CD14-positive monocyte (primary cell): ENCODE measurements around the gene EXD3. TPM values are rescaled to one million over a fixed set of nuclear protein-coding genes. Genes with fewer than 3 reads are reported as not detected.

Experiments used
- DNase-seq, 3 donors: peaks; one replicate each; pipeline ENCODE4 v3.0.0-alpha.2; 2011 to 2022
- H2AFZ ChIP-seq: 2 replicates; pipeline ENCODE4 v1.6.0; 2012; ENCODE audit warnings: mild to moderate bottlenecking, low read depth, low read length, inconsistent platforms; ENCODE audit not compliant: insufficient read depth, poor library complexity, severe bottlenecking
- H3K27ac ChIP-seq, 2 donors: 1 replicate in 1 of 2; 2 replicates in 1 of 2; pipeline ENCODE4 v1.5.1; 2012 to 2013; ENCODE audit warnings: low read length in 2 of 2, control low read depth in 1 of 2, inconsistent platforms in 1 of 2, low read depth in 1 of 2, mild to moderate bottlenecking in 1 of 2
- H3K27me3 ChIP-seq, 2 donors: one replicate each; pipeline versions ENCODE4 v1.6.0 to v1.6.1; 2011 to 2013; ENCODE audit warnings: low read length in 2 of 2; ENCODE audit not compliant: control insufficient read depth in 2 of 2, insufficient read depth in 2 of 2
- H3K36me3 ChIP-seq, 2 donors: replicated peaks in 1 of 2; 1 replicate in 1 of 2; 2 replicates in 1 of 2; pipeline versions ENCODE4 v1.5.1 to v1.6.1; 2012 to 2013; ENCODE audit warnings: low read length in 2 of 2, control low read depth in 1 of 2, inconsistent platforms in 1 of 2, mild to moderate bottlenecking in 1 of 2; ENCODE audit not compliant: insufficient read depth in 2 of 2, control insufficient read depth in 1 of 2
- H3K4me1 ChIP-seq, 2 donors: 1 replicate in 1 of 2; 2 replicates in 1 of 2; pipeline versions ENCODE4 v1.5.1 to v1.6.1; 2012 to 2013; ENCODE audit warnings: low read length in 2 of 2, control low read depth in 1 of 2, inconsistent platforms in 1 of 2, mild to moderate bottlenecking in 1 of 2, moderate library complexity in 1 of 2; ENCODE audit not compliant: insufficient read depth in 2 of 2, control insufficient read depth in 1 of 2
- H3K4me2 ChIP-seq: replicated peaks from 2 replicates; pipeline ENCODE3; 2012; ENCODE audit warnings: low read length, moderate library complexity, mild to moderate bottlenecking; ENCODE audit not compliant: poor library complexity, severe bottlenecking; ENCODE audit errors: extremely low read depth
- H3K4me3 ChIP-seq, 3 experiments: fragments of 200-600 bp in 1 of 3; sonication (generic) in 1 of 3; replicated peaks in 1 of 3; 1 replicate in 2 of 3; 2 replicates in 1 of 3; pipeline ENCODE4 v1.5.1; 2011 to 2013; ENCODE audit warnings: low read length in 3 of 3, mild to moderate bottlenecking in 3 of 3, control low read depth in 2 of 3, low read depth in 2 of 3, inconsistent platforms in 1 of 3, moderate library complexity in 1 of 3
- H3K79me2 ChIP-seq: 2 replicates; pipeline ENCODE4 v1.6.0; 2012; ENCODE audit warnings: mild to moderate bottlenecking, control low read depth, inconsistent platforms, low read length, moderate library complexity; ENCODE audit not compliant: insufficient read depth
- H3K9ac ChIP-seq: 2 replicates; pipeline ENCODE4 v1.6.0; 2017; ENCODE audit warnings: low read length, mild to moderate bottlenecking; ENCODE audit not compliant: insufficient read depth, poor library complexity, severe bottlenecking
- H3K9me3 ChIP-seq, 2 donors: replicated peaks in 1 of 2; 1 replicate in 1 of 2; 2 replicates in 1 of 2; pipeline versions ENCODE4 v1.5.1 to v1.6.1; 2012 to 2013; ENCODE audit warnings: low read length in 2 of 2, control low read depth in 1 of 2; ENCODE audit not compliant: control insufficient read depth in 1 of 2, insufficient read depth in 1 of 2
- H4K20me1 ChIP-seq: 2 replicates; pipeline ENCODE4 v1.6.0; 2012; ENCODE audit warnings: mild to moderate bottlenecking, low read length, control low read depth, moderate library complexity; ENCODE audit not compliant: insufficient read depth
- H3K27ac Mint-ChIP-seq, 7 donors: one replicate each; pipeline ENCODE4 v1.8.0; 2020; ENCODE audit warnings: mild to moderate bottlenecking in 7 of 7, mixed read lengths in 7 of 7, moderate library complexity in 6 of 7, inconsistent platforms in 2 of 7
- H3K27me3 Mint-ChIP-seq, 3 donors: one replicate each; pipeline ENCODE4 v1.8.0; 2021 to 2022; ENCODE audit warnings: low read depth in 3 of 3, mild to moderate bottlenecking in 3 of 3, mixed read lengths in 3 of 3, moderate library complexity in 3 of 3, inconsistent platforms in 1 of 3
- H3K36me3 Mint-ChIP-seq, 2 donors: one replicate each; pipeline ENCODE4 v1.8.0; 2020; ENCODE audit warnings: mixed read lengths in 2 of 2, inconsistent platforms in 1 of 2, mild to moderate bottlenecking in 1 of 2
- H3K4me1 Mint-ChIP-seq: one replicate; pipeline ENCODE4 v1.8.0; 2020; ENCODE audit warnings: mild to moderate bottlenecking, mixed read lengths
- H3K4me3 Mint-ChIP-seq, 2 donors: one replicate each; pipeline ENCODE4 v1.8.0; 2020; ENCODE audit warnings: mild to moderate bottlenecking in 2 of 2, mixed read lengths in 2 of 2, moderate library complexity in 1 of 2
- H3K9me3 Mint-ChIP-seq, 7 donors: one replicate each; pipeline ENCODE4 v1.8.0; 2020 to 2022; ENCODE audit warnings: mixed read lengths in 7 of 7, mild to moderate bottlenecking in 6 of 7, moderate library complexity in 6 of 7, inconsistent platforms in 2 of 7
- WGBS: methylation state at CpG from one replicate; pipeline ENCODE4 v1.1.5; 2013; ENCODE audit warnings: missing lambda C conversion rate; ENCODE audit not compliant: insufficient coverage; 5-methylcytosine and 5-hydroxymethylcytosine counted together
- intact Hi-C, 2 donors: fragments of 100-400 bp; cut with micrococcal nuclease; formaldehyde crosslinking; loops; one replicate each; pipeline versions ENCODE4 v1.15.0 to v1.15.1; 2023
- polyA plus RNA-seq, 3 donors: library from polyadenylated mRNA; depleted of rRNA in 1 of 3; unstranded in 2 of 3; stranded (reverse) in 1 of 3; fragments of 300-500 nt in 2 of 3; fragments of >200 nt in 1 of 3; fragmentation: Illumina TruSeq in 2 of 3; gene quantifications; 1 replicate in 2 of 3; 2 replicates in 1 of 3; pipeline ENCODE4 v1.2.3, GENCODE V29; 2012 to 2021
- TF ChIP-seq, protein P1 (sequence below): fragments of 200-600 bp; IDR thresholded peaks from one replicate; pipeline ENCODE4 v1.8.0; 2022; ENCODE audit warnings: antibody characterized with exemption, mild to moderate bottlenecking

Gene EXD3
- polyA plus RNA-seq, 3 donors, result 2.0 to 10.8 (median 3.0) TPM

DNA sequence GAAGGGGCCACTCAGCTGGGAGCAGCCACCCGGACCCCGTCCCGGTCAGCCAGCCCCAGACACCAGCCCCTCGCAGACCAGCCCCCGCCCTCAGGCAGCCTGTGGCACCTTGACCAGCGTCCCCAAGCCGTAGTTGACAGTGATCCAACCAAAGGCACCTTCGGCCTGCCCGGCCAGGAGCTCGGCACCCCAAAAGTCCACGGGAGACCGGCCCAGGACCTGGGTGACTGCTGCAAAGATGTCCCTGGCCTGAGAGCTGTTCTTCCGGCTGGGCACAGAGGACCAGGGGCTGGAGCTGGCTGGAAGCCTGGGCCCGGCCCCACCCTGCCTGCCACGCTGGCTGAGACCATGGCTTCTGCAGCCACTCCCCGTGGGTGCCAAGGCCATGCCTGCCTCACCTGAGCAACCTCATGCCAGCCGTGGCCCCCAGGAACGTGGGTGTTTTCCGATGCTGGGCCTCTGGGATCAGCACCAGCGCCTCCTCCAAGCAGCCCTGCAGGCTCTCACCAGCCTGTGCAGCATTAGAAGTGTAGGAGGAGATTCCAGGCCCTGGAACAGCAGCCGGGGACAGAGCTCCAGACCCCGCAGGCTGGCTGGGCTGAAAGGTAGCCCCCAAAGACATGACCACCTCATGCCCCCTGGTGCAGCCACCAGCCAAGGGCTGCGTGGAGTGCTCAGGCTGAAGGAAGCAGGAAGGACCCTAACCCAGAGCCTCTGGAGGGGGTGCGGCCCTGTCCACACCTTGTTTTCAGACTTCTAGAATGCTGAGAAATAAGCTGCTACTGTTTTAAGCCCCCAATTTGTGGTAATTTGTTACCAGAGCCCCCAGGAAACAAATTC, 14.0 kb upstream of the EXD3 start:
- WGBS, result 94% methylated on average over 24 of the region's 24 CpGs
- no peak overlapping the region for H3K4me2 ChIP-seq
- peaks cover 0 to 2% of the 10 kb centered on the region in 2 donors for H3K9me3 ChIP-seq
- Mint-ChIP-seq H3K4me1 (peaks cover 2% of the 10 kb centered on the region), H3K27me3 (peaks cover 2 to 22% (median 7%) of the 10 kb centered on the region in 3 donors), H3K9me3 (peaks cover 0 to 2% (median 1%) of the 10 kb centered on the region in 7 donors), H3K27ac (no peak overlapping the region), H3K36me3 (peaks cover 0 to 2% of the 10 kb centered on the region in 2 donors), H3K4me3 (no peak overlapping the region)
- no peaks in the 10 kb centered on the region for H4K20me1 ChIP-seq
- no peak overlapping the region for H2AFZ ChIP-seq
- H3K36me3 ChIP-seq, result no peaks in the 10 kb centered on the region
- no peak overlapping the region for H3K27ac ChIP-seq
- TF ChIP-seq, protein P1, sequence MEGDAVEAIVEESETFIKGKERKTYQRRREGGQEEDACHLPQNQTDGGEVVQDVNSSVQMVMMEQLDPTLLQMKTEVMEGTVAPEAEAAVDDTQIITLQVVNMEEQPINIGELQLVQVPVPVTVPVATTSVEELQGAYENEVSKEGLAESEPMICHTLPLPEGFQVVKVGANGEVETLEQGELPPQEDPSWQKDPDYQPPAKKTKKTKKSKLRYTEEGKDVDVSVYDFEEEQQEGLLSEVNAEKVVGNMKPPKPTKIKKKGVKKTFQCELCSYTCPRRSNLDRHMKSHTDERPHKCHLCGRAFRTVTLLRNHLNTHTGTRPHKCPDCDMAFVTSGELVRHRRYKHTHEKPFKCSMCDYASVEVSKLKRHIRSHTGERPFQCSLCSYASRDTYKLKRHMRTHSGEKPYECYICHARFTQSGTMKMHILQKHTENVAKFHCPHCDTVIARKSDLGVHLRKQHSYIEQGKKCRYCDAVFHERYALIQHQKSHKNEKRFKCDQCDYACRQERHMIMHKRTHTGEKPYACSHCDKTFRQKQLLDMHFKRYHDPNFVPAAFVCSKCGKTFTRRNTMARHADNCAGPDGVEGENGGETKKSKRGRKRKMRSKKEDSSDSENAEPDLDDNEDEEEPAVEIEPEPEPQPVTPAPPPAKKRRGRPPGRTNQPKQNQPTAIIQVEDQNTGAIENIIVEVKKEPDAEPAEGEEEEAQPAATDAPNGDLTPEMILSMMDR, result no peak
- H3K9ac ChIP-seq, result no peak overlapping the region
- peaks cover 4 to 5% of the 10 kb centered on the region in 2 donors for H3K4me1 ChIP-seq
- no peak for DNase-seq
- no peak overlapping the region for H3K4me3 ChIP-seq
- peaks cover 2% of the 10 kb centered on the region in 2 donors for H3K27me3 ChIP-seq
- intact Hi-C loops, result no loop called here
- no peaks in the 10 kb centered on the region for H3K79me2 ChIP-seq

- no peak overlapping the region for H3K4me3 ChIP-seq
- intact Hi-C loops, result no loop called here
- H3K36me3 ChIP-seq, result no peaks in the 10 kb centered on the region
- peaks cover under 1 to 2% of the 10 kb centered on the region in 2 donors for H3K4me1 ChIP-seq
- Mint-ChIP-seq H3K36me3 (no peaks in the 10 kb centered on the region), H3K9me3 (no peaks in the 10 kb centered on the region), H3K4me3 (no peak overlapping the region), H3K27ac (peak overlapping the region in 1 of 7 donors; percentile 49), H3K27me3 (peaks cover 0 to 16% (median 5%) of the 10 kb centered on the region in 3 donors), H3K4me1 (no peaks in the 10 kb centered on the region)
- DNase-seq, result no peak
- TF ChIP-seq, protein P1, result no peak
- H4K20me1 ChIP-seq, result no peaks in the 10 kb centered on the region
- no peak overlapping the region for H2AFZ ChIP-seq
- H3K9ac ChIP-seq, result no peak overlapping the region
- no peak overlapping the region for H3K27ac ChIP-seq
- no peaks in the 10 kb centered on the region for H3K27me3 ChIP-seq
- no peaks in the 10 kb centered on the region for H3K79me2 ChIP-seq
- no peak overlapping the region for H3K4me2 ChIP-seq
- WGBS, result 83% methylated on average over 40 of the region's 42 CpGs
- H3K9me3 ChIP-seq, result no peaks in the 10 kb centered on the region
Measured at GRCh38 chr9:137435980-137436760, 13.2 kb upstream of the EXD3 start.
